ENCODE data around the gene ALG11.

DNA sequence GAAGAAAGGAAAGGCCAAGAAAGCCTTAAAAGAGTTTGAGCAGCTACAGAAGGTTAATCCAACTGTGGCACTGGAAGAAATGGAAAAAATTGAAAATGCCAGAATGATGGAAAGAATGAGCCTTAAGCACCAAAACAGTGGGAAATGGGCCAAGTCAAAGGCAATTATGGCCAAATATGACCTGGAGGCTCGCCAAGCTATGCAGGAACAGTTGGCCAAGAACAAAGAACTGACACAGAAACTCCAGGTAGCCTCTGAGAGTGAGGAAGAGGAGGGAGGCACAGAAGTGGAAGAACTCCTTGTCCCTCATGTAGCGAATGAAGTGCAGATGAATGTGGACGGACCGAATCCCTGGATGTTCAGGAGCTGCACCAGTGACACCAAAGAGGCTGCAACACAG lies 17.4 kb downstream of the ALG11 start:
- TF ChIP-seq, protein P1, sequence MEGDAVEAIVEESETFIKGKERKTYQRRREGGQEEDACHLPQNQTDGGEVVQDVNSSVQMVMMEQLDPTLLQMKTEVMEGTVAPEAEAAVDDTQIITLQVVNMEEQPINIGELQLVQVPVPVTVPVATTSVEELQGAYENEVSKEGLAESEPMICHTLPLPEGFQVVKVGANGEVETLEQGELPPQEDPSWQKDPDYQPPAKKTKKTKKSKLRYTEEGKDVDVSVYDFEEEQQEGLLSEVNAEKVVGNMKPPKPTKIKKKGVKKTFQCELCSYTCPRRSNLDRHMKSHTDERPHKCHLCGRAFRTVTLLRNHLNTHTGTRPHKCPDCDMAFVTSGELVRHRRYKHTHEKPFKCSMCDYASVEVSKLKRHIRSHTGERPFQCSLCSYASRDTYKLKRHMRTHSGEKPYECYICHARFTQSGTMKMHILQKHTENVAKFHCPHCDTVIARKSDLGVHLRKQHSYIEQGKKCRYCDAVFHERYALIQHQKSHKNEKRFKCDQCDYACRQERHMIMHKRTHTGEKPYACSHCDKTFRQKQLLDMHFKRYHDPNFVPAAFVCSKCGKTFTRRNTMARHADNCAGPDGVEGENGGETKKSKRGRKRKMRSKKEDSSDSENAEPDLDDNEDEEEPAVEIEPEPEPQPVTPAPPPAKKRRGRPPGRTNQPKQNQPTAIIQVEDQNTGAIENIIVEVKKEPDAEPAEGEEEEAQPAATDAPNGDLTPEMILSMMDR (IDR thresholded peaks at IDR 0.05), result no peak
- no peak for TF ChIP-seq POLR2A (IDR thresholded peaks at IDR 0.05)

Data from heart left ventricle (tissue), 13 donors.